Prostate gland (tissue), 2 donors: ENCODE results near the gene PPP2R2D. TPM values are rescaled to one million over a fixed set of nuclear protein-coding genes. Genes with fewer than 3 reads are reported as not detected.

Experiments
- DNase-seq: peaks from one replicate; pipeline ENCODE4 v3.0.0-alpha.2; 2019; ENCODE audit warnings: low spot score
- H3K27ac ChIP-seq, 2 donors: fragments of 200-600 bp; sonication (generic); 2 replicates each; pipeline ENCODE4 v1.5.1; 2017 to 2019
- H3K27me3 ChIP-seq: fragments of 200-600 bp; sonication (generic); replicated peaks from 2 replicates; pipeline ENCODE4 v1.5.1; 2019; ENCODE audit not compliant: insufficient read depth
- H3K36me3 ChIP-seq, 2 donors: fragments of 200-600 bp; sonication (generic); 1 replicate in 1 of 2; 2 replicates in 1 of 2; pipeline versions ENCODE4 v1.5.1 to v1.8.1; 2017 to 2019
- H3K4me1 ChIP-seq: fragments of 200-600 bp; sonication (generic); replicated peaks from 2 replicates; pipeline ENCODE4 v1.5.1; 2019
- H3K4me3 ChIP-seq, 2 donors: fragments of 200-600 bp; sonication (generic); 2 replicates each; pipeline ENCODE4 v1.5.1; 2017 to 2019
- H3K9me3 ChIP-seq: fragments of 200-600 bp; sonication (generic); 2 replicates; pipeline ENCODE4 v1.5.1; 2017
- POLR2A ChIP-seq: fragments of 450-650 bp; IDR thresholded peaks from one replicate; pipeline ENCODE4 v1.6.1; 2016; ENCODE audit warnings: antibody characterized with exemption, mild to moderate bottlenecking
- POLR2AphosphoS5 ChIP-seq: sonication (generic); formaldehyde crosslinking; IDR thresholded peaks from one replicate; pipeline ENCODE4 v1.6.1; 2017; ENCODE audit warnings: antibody characterized with exemption
- WGBS: methylation state at CpG from one replicate; pipeline ENCODE4 v1.1.5; 2018; 5-methylcytosine and 5-hydroxymethylcytosine counted together
- intact Hi-C: fragments of 100-400 bp; cut with DNase I; formaldehyde crosslinking; loops from one replicate; pipeline ENCODE4 v1.14.2; 2022
- total RNA-seq, 2 donors: library from RNA; depleted of rRNA; stranded (reverse); fragments of >200 nt; gene quantifications; one replicate each; pipeline ENCODE4 v1.1.0, GENCODE V29; 2016
- TF ChIP-seq, protein P1 (sequence below), 4 experiments: fragments of 200-600 bp in 2 of 4; fragments of 450-650 bp in 2 of 4; sonication (generic) in 2 of 4; IDR thresholded peaks; 1 replicate in 3 of 4; 2 replicates in 1 of 4; pipeline ENCODE4 v1.5.1; 2016 to 2019; ENCODE audit warnings: antibody characterized with exemption in 4 of 4, mild to moderate bottlenecking in 2 of 4, moderate library complexity in 2 of 4

PPP2R2D gene
- total RNA-seq, 2 donors from 2014 or later, result 37.0 to 55.2 TPM

DNA sequence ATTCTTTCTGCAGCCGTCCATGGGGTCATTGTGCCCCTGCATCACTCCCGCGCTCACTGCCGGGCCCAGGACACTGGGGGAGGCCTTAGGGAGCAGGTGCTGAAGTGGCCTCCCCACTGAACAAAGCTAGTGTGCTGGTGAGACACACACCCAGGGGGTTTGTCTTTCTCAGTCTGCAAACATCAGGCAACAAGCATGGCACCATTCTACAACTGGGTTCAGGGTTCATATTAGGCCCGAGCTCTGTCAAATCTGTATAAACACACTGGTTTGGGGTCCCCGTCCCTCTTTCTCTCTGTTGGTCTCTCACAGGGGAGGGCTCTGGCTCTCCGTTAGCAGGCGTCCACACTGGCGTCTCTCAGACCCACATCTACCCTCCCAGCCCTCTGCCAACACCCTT is 11.1 kb upstream of the PPP2R2D start:
- Histone ChIP-seq H3K27ac (no peak overlapping the region), H3K27me3 (peaks cover 2% of the 10 kb centered on the region), H3K36me3 (no peaks in the 10 kb centered on the region), H3K9me3 (no peaks in the 10 kb centered on the region), H3K4me3 (no peak overlapping the region), H3K4me1 (peaks cover 8% of the 10 kb centered on the region)
- DNase-seq, result no peak
- intact Hi-C loops, result loop anchor here (5.0 kb wide), 1 partner anchor 253 kb away; no protein-coding TSS in a partner anchor
- whole genome bisulfite sequencing, result 91% methylated on average over 9 of the region's 9 CpGs
- TF ChIP-seq POLR2AphosphoS5 (no peak), POLR2A (no peak)
- TF ChIP-seq, protein P1, sequence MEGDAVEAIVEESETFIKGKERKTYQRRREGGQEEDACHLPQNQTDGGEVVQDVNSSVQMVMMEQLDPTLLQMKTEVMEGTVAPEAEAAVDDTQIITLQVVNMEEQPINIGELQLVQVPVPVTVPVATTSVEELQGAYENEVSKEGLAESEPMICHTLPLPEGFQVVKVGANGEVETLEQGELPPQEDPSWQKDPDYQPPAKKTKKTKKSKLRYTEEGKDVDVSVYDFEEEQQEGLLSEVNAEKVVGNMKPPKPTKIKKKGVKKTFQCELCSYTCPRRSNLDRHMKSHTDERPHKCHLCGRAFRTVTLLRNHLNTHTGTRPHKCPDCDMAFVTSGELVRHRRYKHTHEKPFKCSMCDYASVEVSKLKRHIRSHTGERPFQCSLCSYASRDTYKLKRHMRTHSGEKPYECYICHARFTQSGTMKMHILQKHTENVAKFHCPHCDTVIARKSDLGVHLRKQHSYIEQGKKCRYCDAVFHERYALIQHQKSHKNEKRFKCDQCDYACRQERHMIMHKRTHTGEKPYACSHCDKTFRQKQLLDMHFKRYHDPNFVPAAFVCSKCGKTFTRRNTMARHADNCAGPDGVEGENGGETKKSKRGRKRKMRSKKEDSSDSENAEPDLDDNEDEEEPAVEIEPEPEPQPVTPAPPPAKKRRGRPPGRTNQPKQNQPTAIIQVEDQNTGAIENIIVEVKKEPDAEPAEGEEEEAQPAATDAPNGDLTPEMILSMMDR (IDR thresholded peaks at IDR 0.05), result no peak

GRCh38 chr10:131890276-131891195 is 10.3 kb upstream of the PPP2R2D start:
- H3K9me3 ChIP-seq, result no peaks in the 10 kb centered on the region
- intact Hi-C loops, result no loop called here
- H3K27ac ChIP-seq, result no peak overlapping the region
- 83% methylated on average over 8 of the region's 11 CpGs for WGBS
- H3K4me1 ChIP-seq, result peaks cover 4% of the 10 kb centered on the region
- H3K27me3 ChIP-seq, result peaks cover 2% of the 10 kb centered on the region
- no peak for DNase-seq
- no peaks in the 10 kb centered on the region for H3K36me3 ChIP-seq
- H3K4me3 ChIP-seq, result no peak overlapping the region
- TF ChIP-seq, protein P1 (IDR thresholded peaks at IDR 0.05), result no peak
- TF ChIP-seq POLR2AphosphoS5 (no peak), POLR2A (no peak)

GRCh38 chr10:131891196-131891928 is 9.4 kb upstream of the PPP2R2D start:
- Histone ChIP-seq H3K4me1 (no peaks in the 10 kb centered on the region), H3K9me3 (no peaks in the 10 kb centered on the region), H3K27ac (no peak overlapping the region), H3K4me3 (no peak overlapping the region), H3K36me3 (no peaks in the 10 kb centered on the region), H3K27me3 (peaks cover 2% of the 10 kb centered on the region)
- TF ChIP-seq POLR2A, result no peak
- no peak for TF ChIP-seq POLR2AphosphoS5
- TF ChIP-seq, protein P1 (IDR thresholded peaks at IDR 0.05), result no peak
- WGBS, result 50% methylated on average over 24 of the region's 24 CpGs
- intact Hi-C loops, result no loop called here
- no peak for DNase-seq

DNA sequence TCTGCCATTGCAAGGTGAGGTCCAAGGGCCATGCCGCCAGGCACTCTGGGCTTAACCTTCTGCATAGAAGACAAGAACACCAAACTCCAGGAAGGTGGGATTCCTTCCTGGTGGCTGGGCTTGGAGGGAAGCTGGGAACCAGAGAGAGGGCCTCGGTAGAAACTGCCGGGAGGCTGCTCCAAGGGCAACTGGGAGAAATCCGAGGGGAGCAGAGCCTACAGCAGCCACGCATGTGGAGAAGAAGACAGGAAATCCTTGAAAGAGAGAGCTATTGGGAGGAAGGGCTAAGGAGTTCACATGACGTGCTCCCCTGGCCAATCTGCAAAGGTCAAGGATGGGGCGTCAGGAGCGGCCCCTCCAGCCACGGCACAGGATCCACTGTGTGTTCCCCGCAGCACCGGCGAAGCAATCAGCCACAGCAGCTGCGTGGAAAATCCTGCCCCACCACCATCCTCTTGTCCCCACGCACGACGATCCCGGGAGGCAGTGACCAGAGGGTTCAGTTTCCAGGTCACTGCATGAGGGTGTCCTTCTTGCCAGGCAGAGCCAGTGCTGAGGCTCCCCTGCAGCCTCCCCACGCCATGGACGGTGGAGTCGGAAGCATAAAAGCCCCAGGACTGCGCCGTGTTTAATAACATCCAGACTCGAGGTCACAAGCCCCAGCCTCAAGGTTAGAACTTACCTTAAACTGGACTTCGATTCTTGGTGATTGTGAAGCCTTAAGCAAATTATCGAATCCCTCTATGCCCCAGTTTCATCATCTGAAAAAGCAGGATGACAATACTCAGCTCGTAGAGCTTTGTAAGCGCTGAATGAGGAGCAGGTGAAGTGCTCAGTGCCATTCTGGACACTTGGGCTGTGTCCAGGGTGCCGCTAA is 8.6 kb upstream of the PPP2R2D start:
- Histone ChIP-seq H3K27me3 (peaks cover 2% of the 10 kb centered on the region), H3K4me3 (no peak overlapping the region), H3K27ac (no peak overlapping the region), H3K9me3 (no peaks in the 10 kb centered on the region), H3K36me3 (no peaks in the 10 kb centered on the region), H3K4me1 (no peaks in the 10 kb centered on the region)
- DNase-seq, result no peak
- 81% methylated on average over 28 of the region's 28 CpGs for WGBS
- intact Hi-C loops, result no loop called here
- TF ChIP-seq POLR2A, result no peak
- TF ChIP-seq, protein P1 (IDR thresholded peaks at IDR 0.05), result no peak
- TF ChIP-seq POLR2AphosphoS5, result no peak
